NB4 (cell line): ENCODE data around the gene TYMP.
A peak's percentile ranks its signal among the peaks of the same experiment; 100 is the strongest.

Experiments
- CTCF ChIP-seq: IDR thresholded peaks from one replicate; pipeline ENCODE4 v1.5.1; 2012; ENCODE audit warnings: low read depth, low read length
- MAX ChIP-seq: IDR thresholded peaks from 2 replicates; pipeline ENCODE4 v1.6.1; 2011; ENCODE audit warnings: low read depth, low read length
- POLR2A ChIP-seq: IDR thresholded peaks from 2 replicates; pipeline ENCODE4 v1.6.1; 2011; ENCODE audit warnings: mild to moderate bottlenecking; ENCODE audit not compliant: insufficient read length; ENCODE audit errors: extremely low read depth

GRCh38 chr22:50531546-50531961 is 1.7 kb upstream of the TYMP start:
- TF ChIP-seq CTCF (no peak), POLR2A (no peak), MAX (peak; percentile 25; the same call in 1 of the 2 replicates)
